Retinal pigment epithelial cell (primary cell): ENCODE measurements around the gene PRRX2.
"Not testable (repeated sequence)": the region's sequence is repeated elsewhere in the genome, so short reads cannot be mapped to it uniquely, and the experiment has no call there.

Experiments
- DNase-seq: peaks from one replicate; pipeline ENCODE4 v3.0.0-alpha.2; 2010; ENCODE audit warnings: low read depth
- H3K4me3 ChIP-seq: 2 replicates; pipeline ENCODE4 v1.5.1; 2011; ENCODE audit warnings: mild to moderate bottlenecking, low read length, control low read depth, moderate library complexity
- CTCF ChIP-seq: conservative IDR thresholded peaks from 2 replicates; pipeline ENCODE4 v1.5.1; 2011; ENCODE audit warnings: low read depth, low read length, control low read depth, inconsistent platforms

Gene PRRX2

GRCh38 chr9:129630967-129631673 lies 34.3 kb upstream of the PRRX2 start:
- DNase-seq = no peak
- no peak overlapping the region for H3K4me3 ChIP-seq
- TF ChIP-seq CTCF = no peak

GRCh38 chr9:129631674-129632129 lies 33.7 kb upstream of the PRRX2 start:
- H3K4me3 ChIP-seq = no peak overlapping the region
- no peak for DNase-seq
- TF ChIP-seq CTCF = no peak

- no peak overlapping the region for H3K4me3 ChIP-seq
- DNase-seq = no peak
- no peak for TF ChIP-seq CTCF
Observed at GRCh38 chr9:129632460-129632859, 33.0 kb upstream of the PRRX2 start.

- DNase-seq = no peak
- no peak for TF ChIP-seq CTCF
Observed at GRCh38 chr9:129633207-129633606, 32.2 kb upstream of the PRRX2 start.

GRCh38 chr9:129633848-129634247 lies 31.6 kb upstream of the PRRX2 start:
- no peak overlapping the region for H3K4me3 ChIP-seq
- no peak for DNase-seq
- TF ChIP-seq CTCF = no peak

More at GRCh38 chr9:129633207-129633606, 32.2 kb upstream of the PRRX2 start:
- no peak overlapping the region for H3K4me3 ChIP-seq

GRCh38 chr9:129635099-129636065 lies 30.1 kb upstream of the PRRX2 start:
- no peak for DNase-seq
- no peak overlapping the region for H3K4me3 ChIP-seq
- TF ChIP-seq CTCF = no peak

GRCh38 chr9:129636343-129636742 lies 29.1 kb upstream of the PRRX2 start:
- not testable (repeated sequence) for H3K4me3 ChIP-seq, DNase-seq
